PC-3 (cell line): ENCODE measurements around the gene GRXCR1. TPM values are rescaled to one million over a fixed set of nuclear protein-coding genes. Genes with fewer than 3 reads are reported as not detected.

Source experiments
- ATAC-seq: fragments of 200-7000 bp; cut with Tn5 transposase; 2 replicates; pipeline ENCODE4 v1.9.1; 2020; ENCODE audit warnings: mild to moderate bottlenecking, moderate library complexity
- BruUV-seq: library from RNA; stranded (reverse); fragments of 400-500 nt; replicated peaks from 2 replicates; lab custom pipeline; 2021; lab: Mats Ljungman, UMichigan
- CTCF ChIA-PET: fragments of 300-600 bp; sonication (Branson Sonifier 250); formaldehyde crosslinking; loops from one replicate; lab custom pipeline; 2022; ENCODE audit warnings: antibody characterized with exemption; lab: Charles Lee
- POLR2A ChIA-PET: fragments of 300-600 bp; sonication (Branson Sonifier 250); formaldehyde crosslinking; loops from one replicate; lab custom pipeline; 2022; ENCODE audit warnings: antibody characterized with exemption; ENCODE audit not compliant: unreplicated experiment; lab: Charles Lee
- DNase-seq: peaks from one replicate; pipeline ENCODE4 v3.0.0-alpha.2; 2015
- H2AFZ ChIP-seq: fragments of 300-600 bp; sonication (generic); 2 replicates; pipeline ENCODE4 v1.6.0; 2016; ENCODE audit warnings: antibody characterized with exemption, low read length
- H3F3A ChIP-seq: fragments of 300-600 bp; sonication (generic); one replicate; pipeline ENCODE4 v1.6.0; 2017; ENCODE audit warnings: antibody characterized with exemption, low read length, control low read depth, mild to moderate bottlenecking; ENCODE audit not compliant: unreplicated experiment
- H3K27ac ChIP-seq: fragments of 300-600 bp; sonication (generic); 2 replicates; pipeline ENCODE4 v1.5.1; 2016; ENCODE audit warnings: mild to moderate bottlenecking, low read length
- H3K27me3 ChIP-seq: fragments of 300-600 bp; sonication (generic); 2 replicates; pipeline ENCODE4 v1.6.1; 2016; ENCODE audit warnings: low read length, mixed read lengths
- H3K36me3 ChIP-seq: fragments of 300-600 bp; sonication (generic); 2 replicates; pipeline ENCODE4 v1.6.1; 2016; ENCODE audit warnings: low read depth, mixed run types, low read length, mixed read lengths
- H3K4me1 ChIP-seq: fragments of 300-600 bp; sonication (generic); 2 replicates; pipeline ENCODE4 v1.5.1; 2016; ENCODE audit warnings: low read length; ENCODE audit not compliant: insufficient read depth
- H3K4me2 ChIP-seq: fragments of 300-600 bp; sonication (generic); 2 replicates; pipeline ENCODE4 v1.6.0; 2016; ENCODE audit warnings: low read length
- H3K4me3 ChIP-seq: fragments of 300-600 bp; sonication (generic); 2 replicates; pipeline ENCODE4 v1.5.1; 2016; ENCODE audit warnings: mild to moderate bottlenecking, low read length, mixed read lengths
- H3K79me2 ChIP-seq: fragments of 300-600 bp; sonication (generic); 2 replicates; pipeline ENCODE4 v1.6.1; 2017; ENCODE audit warnings: low read length, mixed read lengths
- H3K9ac ChIP-seq: fragments of 300-600 bp; sonication (generic); 2 replicates; pipeline ENCODE4 v1.6.0; 2016; ENCODE audit warnings: mild to moderate bottlenecking, low read length
- H3K9me2 ChIP-seq: fragments of 300-600 bp; sonication (generic); replicated peaks from 2 replicates; pipeline ENCODE4 v1.6.1; 2016; ENCODE audit warnings: mixed run types, low read length, mixed read lengths
- H3K9me3 ChIP-seq: fragments of 300-600 bp; sonication (generic); 2 replicates; pipeline ENCODE4 v1.6.1; 2016; ENCODE audit warnings: low read length, mixed read lengths
- H4K20me1 ChIP-seq: fragments of 300-600 bp; sonication (generic); 2 replicates; pipeline ENCODE4 v1.6.1; 2016; ENCODE audit warnings: low read length, mixed read lengths
- EZH2 ChIP-seq: fragments of 300-600 bp; sonication (generic); IDR thresholded peaks from one replicate; pipeline ENCODE4 v1.6.1; 2017; ENCODE audit warnings: antibody characterized with exemption, mild to moderate bottlenecking, low read length; ENCODE audit not compliant: unreplicated experiment
- EZH2phosphoT487 ChIP-seq: fragments of 300-600 bp; sonication (generic); IDR thresholded peaks from 2 replicates; pipeline ENCODE4 v1.6.1; 2018; ENCODE audit warnings: mild to moderate bottlenecking, antibody characterized with exemption, low read length, borderline replicate concordance
- intact Hi-C: fragments of 100-400 bp; cut with micrococcal nuclease; formaldehyde crosslinking; loops from 2 replicates; pipeline ENCODE4 v1.9.0; 2023
- total RNA-seq: library from RNA; depleted of rRNA; stranded (reverse); fragments of >200 nt; gene quantifications from 2 replicates; pipeline ENCODE4 v1.2.3, GENCODE V29; 2014
- TF ChIP-seq, protein P1 (sequence below): fragments of 300-600 bp; sonication (generic); conservative IDR thresholded peaks from 2 replicates; pipeline ENCODE4 v1.5.1; 2017; ENCODE audit warnings: antibody characterized with exemption, low read depth, mild to moderate bottlenecking, low read length

The GRXCR1 gene
- total RNA-seq, 1 experiment from 2014 or later: not detected

DNA sequence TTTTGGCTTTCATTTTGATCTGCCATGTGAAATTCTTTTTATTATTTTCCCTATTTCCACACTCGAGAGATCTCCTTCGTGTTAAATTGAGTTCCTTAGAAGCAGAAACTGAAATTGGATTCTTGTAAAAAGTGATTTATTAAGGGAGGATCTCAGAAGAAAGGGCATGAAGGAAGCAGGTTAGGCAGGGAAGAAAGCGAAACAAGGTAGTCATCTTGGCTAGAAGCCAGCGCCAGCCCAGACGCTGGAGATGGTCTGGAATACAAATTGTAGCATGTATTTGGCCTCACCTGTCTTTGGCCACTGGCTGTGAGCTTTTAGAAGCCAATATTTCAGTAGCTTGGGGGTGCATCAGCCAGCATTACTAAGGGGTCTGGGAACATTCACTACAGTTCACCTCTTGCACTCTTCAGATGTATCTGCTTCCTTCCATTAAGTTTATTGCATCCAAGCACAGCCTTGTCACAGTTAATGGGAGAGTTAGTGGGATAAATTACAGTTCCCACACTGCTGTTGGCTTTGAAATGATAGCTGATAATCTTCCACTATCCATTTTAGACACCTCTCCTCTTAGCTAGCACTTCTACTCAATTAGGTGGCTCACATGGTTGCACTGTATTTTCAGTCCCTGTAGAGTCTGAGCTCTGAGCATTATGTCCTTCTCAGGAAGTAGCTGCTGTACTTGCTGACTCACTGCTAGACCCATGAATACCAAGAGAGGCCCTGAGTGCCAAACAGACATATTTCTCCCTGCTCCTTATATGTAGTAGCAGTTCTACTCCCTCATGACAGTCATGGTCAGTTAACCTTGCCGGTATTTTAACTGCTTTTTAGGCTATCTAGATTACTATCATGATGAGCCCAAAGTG is 14.6 kb downstream of the GRXCR1 start:
- no peak for TF ChIP-seq EZH2
- TF ChIP-seq, protein P1, sequence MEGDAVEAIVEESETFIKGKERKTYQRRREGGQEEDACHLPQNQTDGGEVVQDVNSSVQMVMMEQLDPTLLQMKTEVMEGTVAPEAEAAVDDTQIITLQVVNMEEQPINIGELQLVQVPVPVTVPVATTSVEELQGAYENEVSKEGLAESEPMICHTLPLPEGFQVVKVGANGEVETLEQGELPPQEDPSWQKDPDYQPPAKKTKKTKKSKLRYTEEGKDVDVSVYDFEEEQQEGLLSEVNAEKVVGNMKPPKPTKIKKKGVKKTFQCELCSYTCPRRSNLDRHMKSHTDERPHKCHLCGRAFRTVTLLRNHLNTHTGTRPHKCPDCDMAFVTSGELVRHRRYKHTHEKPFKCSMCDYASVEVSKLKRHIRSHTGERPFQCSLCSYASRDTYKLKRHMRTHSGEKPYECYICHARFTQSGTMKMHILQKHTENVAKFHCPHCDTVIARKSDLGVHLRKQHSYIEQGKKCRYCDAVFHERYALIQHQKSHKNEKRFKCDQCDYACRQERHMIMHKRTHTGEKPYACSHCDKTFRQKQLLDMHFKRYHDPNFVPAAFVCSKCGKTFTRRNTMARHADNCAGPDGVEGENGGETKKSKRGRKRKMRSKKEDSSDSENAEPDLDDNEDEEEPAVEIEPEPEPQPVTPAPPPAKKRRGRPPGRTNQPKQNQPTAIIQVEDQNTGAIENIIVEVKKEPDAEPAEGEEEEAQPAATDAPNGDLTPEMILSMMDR: no peak
- no peak overlapping the region for H3K9ac ChIP-seq

DNA sequence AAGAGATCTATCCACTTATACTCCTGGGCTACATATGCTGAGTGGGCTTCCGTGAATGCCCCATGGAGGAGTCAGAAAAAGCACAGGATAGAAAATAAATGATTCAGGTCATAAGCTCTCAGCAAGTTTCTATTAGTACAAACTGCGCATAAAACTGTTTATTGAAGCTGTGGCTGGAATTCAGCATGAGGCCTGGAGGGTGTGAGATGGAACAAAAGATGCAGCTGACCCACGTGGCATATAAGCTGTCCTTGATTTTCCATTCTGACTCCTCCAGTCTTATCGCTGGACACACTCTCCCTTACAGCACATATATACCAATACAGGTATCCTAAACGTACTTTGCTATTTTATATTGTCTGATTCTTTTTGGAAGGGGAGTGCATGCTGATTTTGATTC is 17.9 kb downstream of the GRXCR1 start:
- Histone ChIP-seq H3K9me2 (no peaks in the 10 kb centered on the region), H3K4me2 (no peak overlapping the region), H4K20me1 (no peaks in the 10 kb centered on the region), H3K27me3 (no peaks in the 10 kb centered on the region), H2AFZ (no peak overlapping the region), H3K4me1 (peaks cover 23% of the 10 kb centered on the region), H3K4me3 (no peak overlapping the region), H3K9ac (no peak overlapping the region), H3K79me2 (no peaks in the 10 kb centered on the region), H3F3A (no peaks in the 10 kb centered on the region), H3K9me3 (no peaks in the 10 kb centered on the region), H3K27ac (no peak overlapping the region), H3K36me3 (no peaks in the 10 kb centered on the region)
- no TSS peak for BruUV-seq
- no peak for ATAC-seq
- intact Hi-C loops: no loop called here
- no peak for TF ChIP-seq EZH2
- TF ChIP-seq, protein P1: no peak
- no peak for TF ChIP-seq EZH2phosphoT487
- ChIA-PET POLR2A (no interaction called here), CTCF (no interaction called here)
- no peak for DNase-seq

More for the DNA sequence above, 14.6 kb downstream of the GRXCR1 start:
- ChIA-PET CTCF (no interaction called here), POLR2A (no interaction called here)
- intact Hi-C loops: no loop called here
- Histone ChIP-seq H2AFZ (peak overlapping the region; percentile 86), H3K4me1 (peaks cover 17% of the 10 kb centered on the region), H3K36me3 (no peaks in the 10 kb centered on the region), H3K9me2 (no peaks in the 10 kb centered on the region), H3K27ac (peak overlapping the region; percentile 42), H3K4me2 (peak overlapping the region; percentile 75), H3K79me2 (no peaks in the 10 kb centered on the region), H4K20me1 (no peaks in the 10 kb centered on the region), H3K9me3 (no peaks in the 10 kb centered on the region), H3F3A (no peaks in the 10 kb centered on the region), H3K27me3 (no peaks in the 10 kb centered on the region), H3K4me3 (peak overlapping the region; percentile 54)
- ATAC-seq (peak; percentile 66), DNase-seq (peak; percentile 64)
- no TSS peak for BruUV-seq

- peak; percentile 31; the same call in 1 of the 2 replicates for ATAC-seq
Observed at GRCh38 chr4:42914937-42915336, 22.4 kb downstream of the GRXCR1 start.

More at GRCh38 chr4:42914937-42915336, 22.4 kb downstream of the GRXCR1 start:
- Histone ChIP-seq H3K4me3 (no peak overlapping the region), H3K9ac (no peak overlapping the region), H3K9me2 (no peaks in the 10 kb centered on the region), H3K27ac (no peak overlapping the region), H3K27me3 (no peaks in the 10 kb centered on the region), H4K20me1 (no peaks in the 10 kb centered on the region), H3K79me2 (no peaks in the 10 kb centered on the region), H3K4me1 (peaks cover 10% of the 10 kb centered on the region), H3F3A (no peaks in the 10 kb centered on the region), H2AFZ (no peak overlapping the region), H3K9me3 (no peaks in the 10 kb centered on the region), H3K36me3 (no peaks in the 10 kb centered on the region), H3K4me2 (peak overlapping the region; percentile 50)
- DNase-seq: no peak
- TF ChIP-seq, protein P1: no peak
- TF ChIP-seq EZH2 (no peak), EZH2phosphoT487 (no peak)
- no TSS peak for BruUV-seq
- CTCF ChIA-PET: interaction anchor here (0.6 kb wide), 1 partner anchor 28 kb away, joined by 3 read pairs; no protein-coding TSS in a partner anchor
- intact Hi-C loops: no loop called here
- POLR2A ChIA-PET: no interaction called here
